GM18909 (cell line): Measurements from ENCODE around the gene ZBTB2.
"Not testable (repeated sequence)": the region's sequence is repeated elsewhere in the genome, so short reads cannot be mapped to it uniquely, and the experiment has no call there.

Experiments
- ATAC-seq: cut with Tn5 transposase; IDR thresholded peaks from one replicate; pipeline ENCODE4 v1.9.1; 2021; ENCODE audit warnings: mild to moderate bottlenecking; ENCODE audit not compliant: unreplicated experiment, poor library complexity

ZBTB2 gene

GRCh38 chr6:151340219-151340978, 51.0 kb downstream of the ZBTB2 start:
- no peak for ATAC-seq

GRCh38 chr6:151339369-151339768, 52.0 kb downstream of the ZBTB2 start:
- ATAC-seq: no peak

- no peak for ATAC-seq
Observed at GRCh38 chr6:151338651-151339200, 52.6 kb downstream of the ZBTB2 start.

GRCh38 chr6:151335930-151336329, 55.4 kb downstream of the ZBTB2 start:
- no peak for ATAC-seq

- no peak for ATAC-seq
Observed at GRCh38 chr6:151330130-151330696, 61.1 kb downstream of the ZBTB2 start.

- no peak for ATAC-seq
Observed at GRCh38 chr6:151327101-151327500, 64.3 kb downstream of the ZBTB2 start.

- no peak for ATAC-seq
Observed at GRCh38 chr6:151326116-151326825, 65.1 kb downstream of the ZBTB2 start.

- no peak for ATAC-seq
Observed at GRCh38 chr6:151325075-151326050, 66.0 kb downstream of the ZBTB2 start.

- ATAC-seq: peak; percentile 16
Observed at GRCh38 chr6:151324488-151324825, 66.9 kb downstream of the ZBTB2 start.

GRCh38 chr6:151323791-151324487, 67.4 kb downstream of the ZBTB2 start:
- peak; percentile 78 for ATAC-seq

- no peak for ATAC-seq
Observed at GRCh38 chr6:151322570-151322969, 68.8 kb downstream of the ZBTB2 start.

- ATAC-seq: no peak
Observed at GRCh38 chr6:151321438-151321837, 69.9 kb downstream of the ZBTB2 start.

GRCh38 chr6:151320140-151320539, 71.2 kb downstream of the ZBTB2 start:
- ATAC-seq: no peak

GRCh38 chr6:151317995-151318365, 73.4 kb downstream of the ZBTB2 start:
- ATAC-seq: no peak

- ATAC-seq: no peak
Observed at GRCh38 chr6:151317103-151317994, 74.0 kb downstream of the ZBTB2 start.

- ATAC-seq: not testable (repeated sequence)
Observed at GRCh38 chr6:151315661-151316060, 75.7 kb downstream of the ZBTB2 start.
